Trophoblast cell (in vitro differentiated cells and primary cell): ENCODE data around the gene DCDC2B. TPM values are rescaled to one million over a fixed set of nuclear protein-coding genes. Genes with fewer than 3 reads are reported as not detected.
A peak's percentile ranks its signal among the peaks of the same experiment; 100 is the strongest.
"Not testable (repeated sequence)": the region's sequence is repeated elsewhere in the genome, so short reads cannot be mapped to it uniquely, and the experiment has no call there.

Experiments used
- DNase-seq, 2 donors: peaks; one replicate each; pipeline ENCODE4 v3.0.0-alpha.2; 2016
- H2AFZ ChIP-seq: 2 replicates; pipeline ENCODE4 v1.6.1; 2013; ENCODE audit warnings: low read length, moderate library complexity, mild to moderate bottlenecking; ENCODE audit not compliant: insufficient read depth, poor library complexity
- H2AK5ac ChIP-seq: 2 replicates; pipeline ENCODE4 v1.6.1; 2013; ENCODE audit warnings: mild to moderate bottlenecking, low read length
- H2BK120ac ChIP-seq: 2 replicates; pipeline ENCODE4 v1.6.1; 2013; ENCODE audit warnings: low read length, mild to moderate bottlenecking, moderate library complexity; ENCODE audit not compliant: insufficient read depth, poor library complexity
- H2BK12ac ChIP-seq: 2 replicates; pipeline ENCODE4 v1.6.1; 2013; ENCODE audit warnings: mild to moderate bottlenecking, low read length, moderate library complexity
- H2BK5ac ChIP-seq: 2 replicates; pipeline ENCODE4 v1.6.1; 2013; ENCODE audit warnings: low read length, low read depth, moderate library complexity, mild to moderate bottlenecking; ENCODE audit not compliant: poor library complexity
- H3K14ac ChIP-seq: 2 replicates; pipeline ENCODE4 v1.6.1; 2013; ENCODE audit warnings: mild to moderate bottlenecking, low read length
- H3K18ac ChIP-seq: 2 replicates; pipeline ENCODE4 v1.6.1; 2013; ENCODE audit warnings: mild to moderate bottlenecking, low read length
- H3K23ac ChIP-seq: 2 replicates; pipeline ENCODE4 v1.6.1; 2013; ENCODE audit warnings: low read length
- H3K27ac ChIP-seq: 2 replicates; pipeline ENCODE4 v1.5.1; 2013; ENCODE audit warnings: low read depth, mild to moderate bottlenecking, inconsistent platforms, low read length, moderate library complexity
- H3K27me3 ChIP-seq: 2 replicates; pipeline ENCODE4 v1.6.1; 2013; ENCODE audit warnings: inconsistent platforms, mild to moderate bottlenecking, low read length, moderate library complexity; ENCODE audit not compliant: insufficient read depth
- H3K36me3 ChIP-seq, 2 experiments: 1 replicate in 1 of 2; 2 replicates in 1 of 2; pipeline ENCODE4 v1.6.1; 2013; ENCODE audit warnings: low read length in 2 of 2, mild to moderate bottlenecking in 2 of 2, moderate library complexity in 1 of 2; ENCODE audit not compliant: insufficient read depth in 2 of 2, control insufficient read depth in 1 of 2
- H3K4ac ChIP-seq: 2 replicates; pipeline ENCODE4 v1.6.1; 2013; ENCODE audit warnings: low read depth, mild to moderate bottlenecking, low read length, moderate library complexity
- H3K4me1 ChIP-seq, 2 experiments: 1 replicate in 1 of 2; 2 replicates in 1 of 2; pipeline ENCODE4 v1.6.1; 2013; ENCODE audit warnings: low read length in 2 of 2, mild to moderate bottlenecking in 2 of 2, moderate library complexity in 1 of 2; ENCODE audit not compliant: insufficient read depth in 2 of 2, control insufficient read depth in 1 of 2
- H3K4me2 ChIP-seq: 2 replicates; pipeline ENCODE4 v1.6.1; 2013; ENCODE audit warnings: inconsistent platforms, mild to moderate bottlenecking, low read length, moderate library complexity
- H3K4me3 ChIP-seq: 2 replicates; pipeline ENCODE4 v1.5.1; 2013; ENCODE audit warnings: mild to moderate bottlenecking, low read depth, low read length, inconsistent platforms
- H3K79me1 ChIP-seq: one replicate; pipeline ENCODE4 v1.6.1; 2013; ENCODE audit warnings: low read length
- H3K79me2 ChIP-seq: 2 replicates; pipeline ENCODE4 v1.6.1; 2013; ENCODE audit warnings: low read length, mild to moderate bottlenecking; ENCODE audit not compliant: control insufficient read depth, insufficient read depth, poor library complexity
- H3K9ac ChIP-seq: 2 replicates; pipeline ENCODE4 v1.6.1; 2013; ENCODE audit warnings: mild to moderate bottlenecking, low read length
- H3K9me3 ChIP-seq: 2 replicates; pipeline ENCODE4 v1.6.1; 2013; ENCODE audit warnings: low read depth, mild to moderate bottlenecking, control low read depth, inconsistent platforms, low read length; ENCODE audit not compliant: insufficient read depth
- H4K12ac ChIP-seq: 2 replicates; pipeline ENCODE4 v1.6.1; 2013; ENCODE audit warnings: low read depth, mild to moderate bottlenecking, low read length, moderate library complexity
- H4K8ac ChIP-seq: 2 replicates; pipeline ENCODE4 v1.6.1; 2013; ENCODE audit warnings: low read depth, mild to moderate bottlenecking, low read length, moderate library complexity
- H4K91ac ChIP-seq: one replicate; pipeline ENCODE4 v1.6.1; 2013; ENCODE audit warnings: low read depth, mild to moderate bottlenecking, low read length, moderate library complexity
- WGBS: extraction: QIAGEN DNeasy Blood & Tissue Kit; methylation state at CpG from one replicate; pipeline ENCODE4 v1.1.7; 2013; ENCODE audit warnings: missing lambda C conversion rate; ENCODE audit not compliant: insufficient read length, insufficient coverage; ENCODE audit errors: extremely low coverage; 5-methylcytosine and 5-hydroxymethylcytosine counted together
- polyA plus RNA-seq: library from polyadenylated mRNA; stranded (reverse); fragments of 200-250 nt; gene quantifications from 2 replicates; pipeline ENCODE4 v1.2.3, GENCODE V29; 2013

Gene DCDC2B
- polyA plus RNA-seq: not detected in 2 replicates

DNA sequence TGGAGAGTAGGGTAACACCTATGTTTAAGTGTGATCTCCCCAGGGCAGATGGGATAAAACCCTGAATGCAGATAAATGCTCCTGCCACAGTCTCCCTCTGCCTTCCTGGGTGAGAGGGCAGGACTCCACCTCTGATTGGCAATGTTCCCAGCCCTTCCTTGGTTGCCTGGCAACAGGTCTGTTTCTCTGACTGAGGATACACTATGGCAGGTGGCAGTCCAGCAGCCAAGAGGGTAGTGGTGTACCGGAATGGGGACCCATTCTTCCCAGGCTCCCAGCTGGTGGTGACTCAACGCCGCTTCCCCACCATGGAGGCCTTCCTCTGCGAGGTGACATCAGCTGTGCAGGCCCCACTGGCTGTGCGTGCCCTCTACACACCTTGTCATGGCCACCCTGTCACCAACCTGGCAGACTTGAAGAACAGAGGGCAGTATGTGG, at the start of gene DCDC2B:
Gene DCDC2B, plus strand, starts transcription at position 199 of the 438 bp plus-strand sequence. Its CDS starts 5 bp downstream, at position 204.
- no peak within 1 kb of the TSS for H3K14ac ChIP-seq
- peaks cover 8% of the 10 kb centered on the region for H3K79me1 ChIP-seq
- no peaks in the 10 kb centered on the region for H3K27me3 ChIP-seq
- no CpG with 5 or more reads among the region's 5 CpGs for WGBS
- H4K12ac ChIP-seq: no peak within 1 kb of the TSS
- no peak within 1 kb of the TSS for H3K4me3 ChIP-seq
- no peak within 1 kb of the TSS for H3K23ac ChIP-seq
- H3K18ac ChIP-seq: no peak within 1 kb of the TSS
- no peak within 1 kb of the TSS for H2BK12ac ChIP-seq
- H2BK5ac ChIP-seq: no peak within 1 kb of the TSS
- no peak within 1 kb of the TSS for H4K91ac ChIP-seq
- H3K79me2 ChIP-seq: peaks cover 4% of the 10 kb centered on the region
- H2AK5ac ChIP-seq: no peak within 1 kb of the TSS
- no peak within 1 kb of the TSS for H3K9ac ChIP-seq
- H3K27ac ChIP-seq: no peak within 1 kb of the TSS
- peaks cover 10 to 13% of the 10 kb centered on the region in 2 experiments for H3K4me1 ChIP-seq
- H4K8ac ChIP-seq: no peak within 1 kb of the TSS
- H2AFZ ChIP-seq: no peak within 1 kb of the TSS
- no peak within 1 kb of the TSS for H3K4ac ChIP-seq
- H3K36me3 ChIP-seq: peaks cover 3 to 8% of the 10 kb centered on the region in 2 experiments
- no peak within 1 kb of the TSS for H3K4me2 ChIP-seq
- H2BK120ac ChIP-seq: no peak within 1 kb of the TSS
- no peaks in the 10 kb centered on the region for H3K9me3 ChIP-seq
- peak; percentile 63 to 69 for DNase-seq

DNA sequence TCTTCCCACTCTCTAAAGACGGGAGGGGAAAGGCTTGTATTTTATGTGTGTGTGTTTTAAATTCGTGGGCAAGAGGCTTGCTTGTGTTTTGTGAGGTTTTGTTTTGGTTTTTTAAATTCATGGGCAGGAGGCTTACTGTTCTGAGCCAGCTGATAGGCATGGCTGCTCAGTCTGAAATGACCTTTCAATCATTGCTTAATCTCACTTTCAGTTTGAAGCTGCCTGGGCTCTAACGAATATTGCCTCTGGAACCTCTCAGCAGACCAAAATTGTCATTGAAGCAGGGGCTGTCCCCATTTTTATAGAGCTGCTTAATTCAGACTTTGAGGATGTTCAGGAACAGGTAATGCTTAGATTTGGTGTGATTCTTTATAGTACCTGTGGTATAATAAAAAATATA, 49.7 kb upstream of the DCDC2B start:
- H2BK5ac ChIP-seq: no peak overlapping the region
- H2AFZ ChIP-seq: no peak overlapping the region
- no peaks in the 10 kb centered on the region for H3K79me1 ChIP-seq
- no peak overlapping the region for H4K8ac ChIP-seq
- H3K36me3 ChIP-seq: peaks cover 26 to 53% of the 10 kb centered on the region in 2 experiments
- no peak overlapping the region for H3K18ac ChIP-seq
- DNase-seq: no peak
- H3K79me2 ChIP-seq: no peaks in the 10 kb centered on the region
- H2BK12ac ChIP-seq: no peak overlapping the region
- H3K9ac ChIP-seq: no peak overlapping the region
- no peak overlapping the region for H2AK5ac ChIP-seq
- no peak overlapping the region for H3K4me3 ChIP-seq
- no peak overlapping the region for H2BK120ac ChIP-seq
- H3K27me3 ChIP-seq: no peaks in the 10 kb centered on the region
- H3K23ac ChIP-seq: no peak overlapping the region
- no peak overlapping the region for H3K14ac ChIP-seq
- no peak overlapping the region for H3K4ac ChIP-seq
- no peak overlapping the region for H3K27ac ChIP-seq
- no peak overlapping the region for H4K12ac ChIP-seq
- no CpG with 5 or more reads among the region's 3 CpGs for WGBS
- no peaks in the 10 kb centered on the region for H3K9me3 ChIP-seq
- H3K4me2 ChIP-seq: no peak overlapping the region
- no peak overlapping the region for H4K91ac ChIP-seq
- H3K4me1 ChIP-seq: peaks cover 2 to 3% of the 10 kb centered on the region in 2 experiments

DNA sequence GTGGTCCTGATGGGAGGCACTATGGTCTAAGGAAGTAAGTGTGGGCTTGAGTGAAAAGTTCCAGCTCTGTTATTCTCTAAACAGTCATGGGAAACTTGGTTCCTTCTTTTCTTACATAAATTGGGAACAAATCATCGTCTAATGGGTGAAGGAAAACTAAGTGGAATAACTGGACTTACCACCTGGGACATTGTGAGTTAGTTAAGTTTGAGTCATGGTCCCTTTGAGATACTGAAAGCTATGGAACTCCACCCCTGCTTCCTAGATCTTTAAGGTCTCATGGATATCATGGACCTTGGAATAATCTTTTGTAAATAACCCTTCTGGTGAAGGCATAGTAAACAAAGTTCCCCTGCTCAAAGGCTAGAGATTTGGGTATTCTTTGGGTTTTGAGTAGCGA, 45.5 kb upstream of the DCDC2B start:
- peaks cover 34 to 55% of the 10 kb centered on the region in 2 experiments for H3K36me3 ChIP-seq
- H3K18ac ChIP-seq: no peak overlapping the region
- no peak overlapping the region for H4K91ac ChIP-seq
- no peak overlapping the region for H2AK5ac ChIP-seq
- H2BK5ac ChIP-seq: no peak overlapping the region
- no peaks in the 10 kb centered on the region for H3K79me1 ChIP-seq
- H3K27me3 ChIP-seq: no peaks in the 10 kb centered on the region
- H3K14ac ChIP-seq: no peak overlapping the region
- no peak overlapping the region for H2BK120ac ChIP-seq
- WGBS: no CpG with 5 or more reads among the region's 2 CpGs
- H3K4me1 ChIP-seq: peaks cover 2 to 3% of the 10 kb centered on the region in 2 experiments
- no peaks in the 10 kb centered on the region for H3K9me3 ChIP-seq
- H3K9ac ChIP-seq: no peak overlapping the region
- no peak overlapping the region for H3K23ac ChIP-seq
- H3K4me2 ChIP-seq: no peak overlapping the region
- DNase-seq: peak in 1 of 2 donors; percentile 46
- no peak overlapping the region for H4K12ac ChIP-seq
- no peak overlapping the region for H2BK12ac ChIP-seq
- no peak overlapping the region for H3K27ac ChIP-seq
- no peaks in the 10 kb centered on the region for H3K79me2 ChIP-seq
- no peak overlapping the region for H3K4ac ChIP-seq
- no peak overlapping the region for H4K8ac ChIP-seq
- H2AFZ ChIP-seq: no peak overlapping the region
- H3K4me3 ChIP-seq: no peak overlapping the region

DNA sequence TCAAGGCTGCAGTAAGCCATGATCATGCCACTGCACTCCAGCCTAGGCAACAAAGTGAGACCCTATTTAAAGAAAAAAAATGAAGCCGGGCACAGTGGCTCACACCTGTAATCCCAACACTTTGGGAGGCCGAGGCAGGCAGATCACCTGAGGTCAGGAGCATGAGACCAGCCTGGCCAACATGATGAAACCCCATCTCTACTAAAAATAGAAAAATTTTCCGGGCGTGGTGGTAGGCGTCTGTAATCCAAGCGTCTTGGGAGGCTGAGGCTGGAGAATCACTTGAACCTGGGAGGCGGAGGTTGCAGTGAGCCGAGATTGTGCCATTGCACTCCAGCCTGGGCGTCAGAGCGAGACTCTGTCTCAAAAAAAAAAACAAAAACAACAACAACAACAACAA, 43.3 kb upstream of the DCDC2B start:
- not testable (repeated sequence) for H3K4me2 ChIP-seq, H3K4me1 ChIP-seq, H3K9ac ChIP-seq, H2AFZ ChIP-seq, H2AK5ac ChIP-seq, H4K12ac ChIP-seq, H4K91ac ChIP-seq, H3K14ac ChIP-seq, H2BK5ac ChIP-seq, H2BK120ac ChIP-seq, DNase-seq, H3K4me3 ChIP-seq, H3K27me3 ChIP-seq, H4K8ac ChIP-seq, H3K79me2 ChIP-seq, H2BK12ac ChIP-seq, H3K23ac ChIP-seq, H3K9me3 ChIP-seq, H3K27ac ChIP-seq, H3K18ac ChIP-seq, H3K4ac ChIP-seq, H3K79me1 ChIP-seq
- peaks cover 39 to 58% of the 10 kb centered on the region in 2 experiments for H3K36me3 ChIP-seq
- no CpG with 5 or more reads among the region's 10 CpGs for WGBS
